ENCODE measurements around the gene SIAE.

SIAE gene, protein sequence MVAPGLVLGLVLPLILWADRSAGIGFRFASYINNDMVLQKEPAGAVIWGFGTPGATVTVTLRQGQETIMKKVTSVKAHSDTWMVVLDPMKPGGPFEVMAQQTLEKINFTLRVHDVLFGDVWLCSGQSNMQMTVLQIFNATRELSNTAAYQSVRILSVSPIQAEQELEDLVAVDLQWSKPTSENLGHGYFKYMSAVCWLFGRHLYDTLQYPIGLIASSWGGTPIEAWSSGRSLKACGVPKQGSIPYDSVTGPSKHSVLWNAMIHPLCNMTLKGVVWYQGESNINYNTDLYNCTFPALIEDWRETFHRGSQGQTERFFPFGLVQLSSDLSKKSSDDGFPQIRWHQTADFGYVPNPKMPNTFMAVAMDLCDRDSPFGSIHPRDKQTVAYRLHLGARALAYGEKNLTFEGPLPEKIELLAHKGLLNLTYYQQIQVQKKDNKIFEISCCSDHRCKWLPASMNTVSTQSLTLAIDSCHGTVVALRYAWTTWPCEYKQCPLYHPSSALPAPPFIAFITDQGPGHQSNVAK

DNA sequence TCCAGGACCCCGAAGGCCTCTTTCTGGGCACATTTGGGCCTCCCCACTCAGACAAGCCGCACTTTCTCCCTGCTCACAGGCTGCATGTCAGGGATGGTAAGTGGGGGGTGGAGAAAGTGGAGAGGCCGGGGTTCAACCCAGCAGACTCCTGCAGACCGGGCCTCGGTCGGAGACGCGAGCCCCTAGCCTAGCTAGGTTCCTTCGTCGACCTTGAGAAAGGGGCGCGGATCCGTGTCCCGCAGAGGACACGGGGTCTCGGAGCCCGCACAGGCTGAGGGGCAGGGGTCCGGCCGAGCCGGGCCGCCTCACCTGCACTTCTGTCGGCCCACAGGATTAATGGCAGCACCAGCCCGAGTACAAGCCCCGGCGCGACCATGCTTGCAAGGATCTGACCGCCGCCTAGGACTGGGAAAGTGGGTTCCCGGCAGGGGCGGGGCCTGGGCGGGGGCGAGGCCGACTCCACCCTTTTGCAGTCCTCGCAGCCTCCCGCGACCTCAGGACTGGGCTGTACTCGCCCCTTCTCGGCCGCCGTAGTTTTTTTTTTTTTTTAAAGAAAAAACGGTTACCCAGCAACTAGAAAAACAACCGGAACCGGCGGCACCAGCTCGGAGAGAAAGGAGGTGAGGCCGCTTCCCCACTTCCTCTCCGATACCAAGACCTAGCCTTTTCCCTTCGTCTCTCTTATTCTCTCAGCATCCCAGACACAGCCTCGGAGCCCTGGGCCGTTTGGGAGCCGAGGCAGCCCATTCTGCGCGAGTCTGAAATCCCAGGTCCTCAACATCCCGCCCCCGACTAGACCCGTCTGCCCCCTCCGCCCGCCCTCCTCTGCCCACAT lies at the start of gene SIAE, which contains the start of gene SPA17:
SIAE (minus strand) TSS at position 407 of the 835 bp plus-strand sequence; CDS start at position 376, 31 bp downstream.
SPA17 (plus strand) TSS at position 572 of the 835 bp plus-strand sequence. CDS start 1,361 bp downstream, outside the sequence.
- DNase-seq = peak; percentile 91

DNA sequence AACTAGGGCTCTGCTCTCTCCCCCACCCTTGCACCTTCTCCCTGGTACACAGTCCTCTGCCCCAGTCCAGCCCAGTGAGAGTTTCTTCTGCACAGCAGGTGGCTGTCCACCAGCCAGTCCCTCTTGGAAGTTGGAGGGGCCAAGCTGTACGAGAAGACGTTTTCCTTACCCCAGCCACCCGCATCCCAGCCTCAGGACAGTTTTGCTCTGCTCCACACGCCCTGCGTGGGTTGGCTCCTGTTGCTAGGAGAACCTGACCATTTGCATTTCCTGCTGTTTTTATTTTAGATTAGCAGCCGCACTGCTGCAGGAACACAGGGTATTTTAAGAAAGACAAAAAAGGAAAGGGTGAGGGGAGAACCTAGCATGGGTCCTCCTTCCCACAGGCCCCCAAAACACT lies 48.6 kb upstream of the SIAE start:
- DNase-seq = no peak

DNA sequence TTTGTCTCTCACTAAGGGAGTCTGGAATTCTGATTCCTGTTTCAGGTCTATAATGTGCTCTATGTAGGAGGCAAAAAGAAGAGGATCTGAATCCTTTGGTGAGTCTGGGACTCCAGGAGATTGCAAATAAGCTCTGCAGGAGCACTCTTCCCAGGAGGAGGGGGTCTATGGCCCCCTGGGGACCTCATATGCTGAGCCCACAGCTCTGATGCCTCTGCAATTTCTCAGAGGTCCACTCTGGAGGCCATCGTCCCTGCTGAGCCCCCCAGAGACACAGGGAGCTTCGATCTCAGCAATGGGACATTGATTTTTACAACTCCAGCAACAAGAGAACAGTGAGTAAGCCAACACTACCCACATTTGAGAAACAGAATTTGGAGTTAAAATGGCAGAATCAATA lies 46.0 kb upstream of the SIAE start:
- DNase-seq = no peak

DNA sequence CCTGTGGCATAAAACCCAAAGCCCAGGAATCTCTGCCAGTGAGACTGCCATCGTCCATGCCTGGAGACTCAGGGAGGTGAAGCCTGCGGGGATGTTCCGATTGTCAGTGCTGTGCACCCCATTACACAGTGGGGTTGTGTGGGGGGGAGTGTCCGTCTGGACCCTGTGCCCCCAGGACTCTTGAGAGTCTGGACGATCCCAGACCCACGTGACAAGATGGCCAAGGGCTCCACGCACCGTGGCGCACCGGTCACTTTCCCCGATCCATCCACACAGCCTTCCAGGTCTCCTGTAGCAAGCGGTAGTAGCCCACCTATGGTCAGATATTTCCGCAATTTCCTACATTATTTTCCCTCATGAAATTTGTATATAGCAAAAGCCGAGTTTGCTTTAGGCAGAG lies 45.3 kb upstream of the SIAE start:
- DNase-seq = no peak

DNA sequence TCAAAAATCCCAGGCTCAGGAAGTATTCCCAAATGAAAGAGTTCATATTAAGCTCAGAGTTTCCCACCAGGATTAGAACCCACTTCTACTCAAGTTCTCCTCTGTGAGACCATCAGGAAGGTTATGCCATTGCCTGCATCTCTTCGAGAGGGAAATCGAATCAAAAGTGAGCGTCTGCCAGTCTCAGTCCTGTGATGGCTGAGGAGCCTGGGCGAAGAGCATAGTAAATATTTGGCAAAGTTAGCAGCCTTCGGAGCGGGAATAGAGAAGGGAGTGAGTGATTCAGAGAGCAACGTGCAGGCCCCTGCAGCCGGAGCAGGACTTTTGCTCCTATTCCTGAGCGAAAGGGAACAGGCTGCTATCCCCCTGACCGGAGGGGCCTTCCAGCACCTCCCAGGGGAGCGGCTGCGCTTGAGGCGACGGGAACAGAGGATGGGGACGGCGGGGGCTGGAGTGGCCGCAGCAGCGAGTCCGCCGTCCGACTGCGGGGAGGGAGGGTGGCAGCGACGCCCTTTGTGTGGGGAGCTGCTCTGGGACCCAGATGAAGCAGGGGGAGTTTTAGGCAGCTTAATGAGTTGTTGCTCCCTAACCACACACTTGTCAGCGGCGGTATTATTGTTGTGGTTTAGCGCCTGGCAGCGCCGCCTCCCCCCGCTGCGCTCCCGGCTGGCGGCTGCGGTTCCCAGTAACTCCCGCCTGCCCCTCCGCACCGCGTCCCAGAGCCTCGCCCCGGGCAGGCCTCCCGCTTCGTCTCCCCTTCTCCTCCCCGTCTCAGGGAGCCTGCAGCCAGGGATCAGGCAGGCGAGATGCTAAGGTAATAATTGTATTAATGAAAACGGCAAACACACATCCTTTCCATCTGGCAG lies 44.5 kb upstream of the SIAE start:
- peak; percentile 51 for DNase-seq

DNA sequence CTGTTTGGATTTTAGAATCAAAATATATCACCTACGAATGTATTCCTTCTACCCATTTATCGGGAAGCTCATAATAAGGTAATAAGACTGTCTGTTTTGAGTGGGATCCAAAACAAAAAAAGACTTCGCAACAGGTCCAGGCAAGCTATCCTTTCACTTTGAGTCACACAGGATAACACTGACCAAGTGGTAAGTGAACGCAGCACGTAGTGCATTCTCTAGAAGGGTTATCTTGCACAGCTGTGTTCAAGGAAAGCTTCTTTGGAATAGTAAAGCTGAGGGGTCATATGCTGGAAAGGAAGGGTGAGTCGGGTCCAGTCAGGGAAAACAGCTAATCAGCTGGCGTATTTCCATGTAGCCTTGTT lies 43.9 kb upstream of the SIAE start:
- DNase-seq = peak; percentile 50

DNA sequence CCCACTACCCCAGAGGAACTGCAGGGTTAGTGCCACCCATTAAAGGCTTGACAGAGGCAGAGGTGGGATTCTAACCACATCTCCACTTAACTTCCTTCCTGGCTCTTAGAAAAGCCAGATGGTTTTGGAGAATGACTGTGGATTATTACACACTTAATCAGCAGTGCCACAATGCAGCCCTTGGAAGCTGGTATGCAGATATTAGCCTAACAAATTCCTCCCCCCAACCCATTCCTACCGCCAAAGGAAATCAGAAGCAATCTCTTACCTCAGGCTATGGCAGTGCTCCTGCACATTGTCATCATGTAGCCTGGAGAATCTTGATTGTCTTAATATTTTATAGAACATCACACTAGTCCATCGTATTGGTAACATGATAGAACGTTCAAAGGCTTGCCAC lies 43.1 kb upstream of the SIAE start:
- DNase-seq = no peak

DNA sequence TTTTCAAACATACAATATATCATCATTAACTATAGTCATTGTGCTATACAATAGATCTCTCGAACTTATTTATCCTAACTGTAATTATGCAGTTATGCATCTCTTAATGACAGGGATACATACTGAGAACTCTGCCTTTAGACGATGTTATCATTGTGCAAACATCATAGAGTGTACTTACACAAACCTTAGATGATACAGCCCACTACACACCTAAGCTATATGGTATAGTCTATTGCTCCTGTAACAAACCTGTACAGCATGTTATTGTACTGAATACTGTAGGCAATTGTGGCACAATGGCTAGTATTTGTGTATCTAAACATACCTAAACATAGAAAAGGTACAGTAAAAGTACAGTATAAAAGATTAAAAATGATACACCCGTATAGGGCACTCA lies 38.9 kb upstream of the SIAE start:
- no peak for DNase-seq

DNA sequence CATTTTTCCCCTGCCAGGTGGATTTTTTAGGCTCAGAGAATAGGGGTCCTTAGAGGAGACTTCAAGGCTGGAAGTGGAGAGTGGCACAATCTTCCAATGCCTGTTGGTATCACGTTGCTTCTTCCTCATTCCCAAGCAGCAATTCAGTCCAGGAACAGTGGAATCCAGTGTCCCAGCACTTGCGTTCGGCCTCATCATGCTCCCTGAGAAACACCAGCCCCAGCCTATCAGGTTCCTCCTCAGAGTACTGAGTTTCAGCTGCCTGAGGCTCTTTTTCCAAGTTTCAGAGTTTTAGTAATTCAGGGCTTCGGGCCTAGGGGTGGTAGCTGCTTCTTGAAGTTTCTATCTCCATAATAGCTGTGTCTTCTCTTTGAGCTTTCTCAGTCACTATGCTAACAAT lies 34.3 kb upstream of the SIAE start:
- no peak for DNase-seq

DNA sequence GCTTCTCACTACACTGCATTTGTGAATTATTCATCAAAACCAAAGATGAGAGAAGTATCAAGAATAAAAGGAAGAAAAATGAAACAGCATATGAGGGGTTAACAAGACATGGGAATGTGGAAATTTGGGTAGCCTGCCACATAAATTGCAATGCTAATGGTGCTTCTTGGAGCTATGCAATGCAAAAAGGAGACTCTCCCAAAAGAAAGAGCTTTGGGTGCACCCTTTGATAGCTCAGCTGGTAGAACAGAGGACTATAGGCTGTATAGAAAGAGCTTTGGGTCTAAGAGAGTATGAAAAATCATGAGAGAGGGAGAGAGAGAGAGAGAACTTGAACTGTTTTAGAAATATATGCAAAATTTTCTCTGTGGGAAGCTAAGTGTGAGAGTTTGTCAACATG lies 26.5 kb upstream of the SIAE start:
- no peak for DNase-seq

DNA sequence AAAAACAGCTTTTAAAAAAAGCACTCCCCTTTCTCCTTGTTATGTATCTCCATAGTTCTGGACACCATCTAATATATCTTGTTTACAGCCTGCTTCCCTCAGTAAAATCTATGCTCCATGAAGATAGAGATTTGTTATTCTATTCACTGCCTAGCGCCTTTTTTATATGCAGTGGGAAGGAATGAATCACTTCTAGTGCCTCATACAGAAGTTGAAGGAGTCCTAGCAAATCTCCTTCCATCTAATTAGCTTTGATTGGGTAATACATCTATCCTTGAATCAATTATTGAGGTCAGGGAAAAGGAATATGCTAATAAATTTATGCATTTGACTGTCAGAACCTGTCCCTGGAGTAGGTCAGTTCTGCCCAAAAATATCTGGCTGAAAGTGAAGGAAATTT lies 26.0 kb upstream of the SIAE start:
- DNase-seq = no peak

DNA sequence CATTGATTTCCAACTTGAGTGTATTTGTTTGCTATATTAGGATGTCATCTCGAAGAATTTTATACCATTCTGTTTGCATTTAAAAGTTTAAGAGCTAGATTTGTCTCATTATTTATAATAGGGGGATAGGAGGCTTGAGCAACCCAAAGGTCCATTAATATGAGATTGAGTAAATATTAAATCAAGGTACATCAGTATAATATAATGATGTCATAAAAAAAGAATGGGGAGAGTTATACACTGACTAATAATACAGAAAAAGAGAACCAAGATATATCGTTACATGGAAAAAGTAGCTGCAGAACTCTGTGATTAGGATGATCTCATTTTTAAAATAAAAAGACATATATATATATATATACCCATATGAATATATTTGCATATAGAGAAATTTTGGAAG lies 19.6 kb upstream of the SIAE start:
- no peak for DNase-seq

DNA sequence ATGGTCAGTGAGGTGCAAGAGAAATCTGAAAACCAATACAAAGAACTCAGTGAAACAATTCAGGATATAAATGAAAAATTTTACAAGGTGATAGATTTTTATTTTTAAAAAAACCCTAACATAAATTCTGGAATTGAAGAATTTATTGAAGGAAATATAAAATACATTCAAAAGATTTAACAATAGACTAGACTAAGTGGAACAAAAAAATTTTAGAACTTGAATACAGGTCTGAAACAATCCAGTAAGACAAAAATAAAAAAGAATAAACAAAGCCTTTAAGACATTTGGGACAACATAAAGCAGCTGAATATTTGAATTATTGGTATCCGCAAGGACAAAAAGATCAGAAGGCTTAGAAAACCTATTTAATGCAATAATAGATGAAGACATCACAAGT lies 8.9 kb upstream of the SIAE start:
- no peak for DNase-seq

DNA sequence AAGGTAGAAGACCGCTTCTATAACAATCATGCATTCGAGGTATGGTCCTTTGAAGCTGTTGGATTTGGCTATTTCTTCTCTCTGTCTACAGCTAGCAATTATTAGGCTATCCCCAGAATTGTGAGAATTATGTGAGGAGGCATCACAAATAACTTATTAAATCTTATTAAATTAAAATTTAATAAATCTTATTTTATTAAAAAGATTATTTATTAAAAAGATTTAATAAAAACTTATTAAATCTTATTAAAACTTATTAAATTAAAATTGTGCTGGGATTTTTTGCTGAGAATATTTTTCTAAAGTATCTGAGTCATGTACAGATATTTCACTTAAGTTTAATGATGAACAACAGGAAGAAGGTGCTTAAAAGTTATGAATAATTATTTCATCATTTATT lies 7.9 kb upstream of the SIAE start:
- no peak for DNase-seq

DNA sequence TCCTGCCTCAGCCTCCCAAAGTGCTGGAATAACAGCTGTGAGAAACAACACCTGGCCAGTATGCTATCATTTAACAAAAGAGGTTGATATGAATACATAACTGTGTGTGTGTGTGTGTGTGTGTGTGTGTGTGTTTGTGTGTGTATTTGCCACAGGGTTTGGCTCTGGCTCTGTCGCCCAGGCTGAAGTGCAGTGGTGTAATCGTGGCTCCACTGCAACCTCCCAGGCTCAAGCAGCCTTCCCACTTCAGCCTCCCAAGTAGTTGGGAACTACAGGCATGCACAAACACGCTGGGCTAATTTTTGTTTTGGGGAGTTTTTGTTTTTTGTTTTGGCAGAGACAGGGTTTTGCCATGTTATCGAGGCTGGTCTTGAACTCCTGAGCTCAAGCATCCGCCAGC lies 4.9 kb upstream of the SIAE start:
- no peak for DNase-seq

DNA sequence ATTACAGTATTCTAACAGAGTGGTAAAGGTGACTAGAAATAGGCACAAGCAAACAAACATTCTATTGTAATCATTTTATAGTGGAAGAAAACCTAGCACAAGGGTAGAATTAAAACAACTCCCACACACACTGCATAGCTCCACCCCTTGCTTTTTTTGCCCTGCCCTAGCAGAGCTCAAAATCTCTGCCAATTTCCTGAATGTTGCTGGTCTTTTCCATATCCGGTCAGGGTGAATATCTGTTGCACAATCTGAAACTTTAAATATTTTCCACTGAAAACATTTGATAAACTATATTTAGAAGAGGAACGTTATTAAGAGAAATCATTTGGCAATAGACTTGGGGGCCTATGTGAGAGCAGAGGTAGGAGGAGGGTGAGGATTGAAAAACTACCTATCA lies 2.8 kb upstream of the SIAE start:
- no peak for DNase-seq

DNA sequence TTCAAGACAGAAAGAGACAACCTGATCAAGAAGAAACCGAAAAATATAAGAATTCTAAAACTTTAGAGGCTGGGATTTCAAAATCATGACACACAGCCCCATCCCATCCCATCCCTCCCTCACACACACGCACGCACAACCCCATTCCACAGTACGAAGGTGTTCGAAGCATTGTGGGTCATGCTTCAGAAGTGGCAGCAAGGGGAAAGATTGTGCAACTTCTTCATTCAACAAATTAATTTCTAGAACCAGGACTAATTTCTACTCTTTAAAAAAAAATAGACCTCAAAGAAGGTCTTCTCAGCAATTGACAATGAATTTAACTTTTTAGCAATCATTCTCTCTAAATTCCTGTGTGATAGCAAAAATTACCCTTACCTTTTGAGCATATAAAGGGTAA lies 1.0 kb upstream of the SIAE start:
- no peak for DNase-seq

DNA sequence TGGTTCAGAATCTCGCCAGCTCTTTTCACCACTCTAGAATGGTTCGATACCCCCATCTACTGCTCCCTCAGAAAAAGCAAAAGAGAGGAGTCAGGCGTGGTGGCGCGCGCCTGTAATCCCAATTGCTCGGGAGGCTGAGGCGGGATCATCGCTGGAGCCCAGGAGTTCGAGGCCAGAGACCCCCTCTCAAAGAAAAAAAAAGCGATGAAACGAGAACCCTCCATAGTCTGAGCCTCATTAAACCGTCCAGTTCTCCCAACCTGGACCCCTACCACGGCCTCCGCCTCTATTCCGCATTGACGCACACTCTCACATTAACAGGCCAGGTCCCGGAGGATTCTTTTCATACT lies 604 bp upstream of the SIAE start:
- DNase-seq = no peak

DNA sequence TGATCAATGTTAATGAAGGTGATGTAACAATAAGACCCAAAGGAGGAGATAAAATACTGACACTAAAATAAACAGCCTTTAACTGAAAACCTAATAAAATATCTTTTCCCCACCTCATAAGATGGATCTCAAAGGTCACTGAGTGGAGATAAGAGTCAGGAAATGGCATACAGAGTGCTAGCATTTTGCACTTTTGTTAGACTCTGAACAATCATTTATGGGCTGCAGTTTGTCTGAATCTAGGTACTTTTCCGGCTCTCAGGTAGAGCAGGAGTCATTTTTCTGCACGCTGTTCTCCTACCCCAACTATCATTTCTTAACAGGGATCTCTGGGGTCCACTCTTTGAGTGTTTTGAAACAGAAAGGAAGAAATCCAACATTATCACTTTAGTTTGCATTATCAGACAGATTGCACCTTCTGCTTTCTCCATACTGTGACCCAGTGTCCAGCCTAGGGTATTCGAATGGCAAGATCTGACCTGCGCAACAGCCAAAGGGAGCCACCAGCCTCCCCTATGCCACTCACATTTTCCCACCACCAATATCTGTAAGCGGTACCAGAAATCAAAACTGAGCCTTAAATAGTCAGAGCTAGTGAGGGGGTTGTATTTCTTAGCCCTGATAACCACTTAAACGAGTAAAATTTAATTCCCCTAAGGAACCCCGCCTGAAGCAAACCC lies 863 bp downstream of the SIAE start:
- DNase-seq = no peak

DNA sequence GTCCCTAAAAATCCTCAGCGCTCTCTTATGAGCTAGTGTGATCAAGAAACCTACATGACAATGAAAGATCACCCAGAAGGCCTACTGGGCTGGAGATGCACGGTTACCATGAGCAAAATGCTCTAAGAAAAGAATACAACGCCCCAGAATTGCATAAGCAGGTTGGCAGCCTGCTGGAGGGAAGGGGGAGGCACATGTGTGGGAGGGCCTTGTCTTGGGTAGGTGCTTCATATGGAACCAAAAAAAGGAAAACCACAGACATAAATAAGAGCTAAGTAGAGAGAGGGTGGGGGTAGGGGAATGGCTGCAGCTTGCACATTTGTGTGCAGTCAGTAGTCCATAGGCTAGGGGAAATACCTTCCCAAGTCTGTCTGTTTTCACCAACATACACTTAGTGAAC lies 2.8 kb downstream of the SIAE start:
- DNase-seq = no peak

DNA sequence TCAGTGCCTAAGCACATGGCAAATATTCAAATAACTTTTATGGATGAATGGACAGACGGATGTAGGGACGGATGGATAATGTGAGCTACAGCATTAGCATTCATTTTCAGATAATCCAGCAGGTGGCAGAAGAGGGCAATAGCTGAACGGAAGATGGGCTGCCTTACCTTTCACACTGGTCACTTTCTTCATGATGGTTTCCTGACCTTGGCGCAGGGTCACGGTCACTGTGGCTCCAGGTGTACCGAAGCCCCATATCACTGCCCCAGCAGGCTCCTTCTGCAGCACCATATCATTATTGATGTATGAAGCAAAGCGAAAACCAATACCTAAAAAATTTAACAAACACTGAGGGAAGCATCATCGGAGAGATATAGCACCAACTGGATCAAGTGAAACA lies 4.3 kb downstream of the SIAE start:
- peak; percentile 73 for DNase-seq

DNA sequence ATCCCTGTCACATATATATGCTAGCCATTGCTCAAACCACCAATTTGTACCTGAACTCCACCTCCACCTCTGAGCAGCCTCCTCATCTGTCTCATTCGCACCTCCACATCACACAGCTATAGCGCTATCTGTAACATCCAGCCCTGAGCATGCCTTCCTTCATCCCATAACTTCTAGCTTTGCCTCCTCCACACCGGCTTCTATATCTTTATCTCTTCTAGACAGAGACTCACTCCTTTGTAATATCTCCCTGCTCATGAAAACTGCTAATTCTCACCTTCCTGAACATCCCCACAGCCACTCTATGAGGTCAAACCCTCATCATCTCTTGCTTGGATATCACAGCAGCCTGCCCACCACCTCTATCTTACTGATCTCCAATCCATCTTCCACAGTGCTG lies 5.9 kb downstream of the SIAE start:
- DNase-seq = no peak

DNA sequence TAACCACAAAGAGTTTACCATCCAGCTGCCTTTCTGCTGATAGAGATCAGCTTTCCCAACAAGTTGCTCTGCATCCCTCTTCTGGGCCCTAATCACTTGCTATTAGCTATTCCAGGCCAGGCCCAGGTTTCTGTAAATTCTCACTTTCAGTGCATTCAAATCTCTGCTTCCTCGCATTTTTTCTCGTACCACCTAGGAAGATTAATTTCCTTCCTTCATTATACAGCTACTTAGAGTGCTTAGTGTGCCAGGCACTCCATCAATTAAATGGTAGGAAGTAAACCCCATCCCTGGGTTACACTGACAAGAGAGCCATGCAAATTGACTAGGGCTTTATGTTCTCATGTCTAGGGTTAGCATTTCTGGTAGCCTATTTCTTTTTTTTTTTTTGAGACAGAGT lies 9.7 kb downstream of the SIAE start:
- DNase-seq = no peak

All from DMS79 treated with DMSO at 0.1 percent for 48 hours (cell line).